Endodermal cell (in vitro differentiated cells): ENCODE measurements around the gene TMEM150A. TPM values are rescaled to one million over a fixed set of nuclear protein-coding genes. Genes with fewer than 3 reads are reported as not detected.
A peak's percentile ranks its signal among the peaks of the same experiment; 100 is the strongest.

Source experiments
- DNase-seq: peaks from one replicate; pipeline ENCODE4 v3.0.0-alpha.2; 2017
- H3K27ac ChIP-seq: 2 replicates; pipeline ENCODE4 v1.5.1; 2013; ENCODE audit warnings: mild to moderate bottlenecking, low read depth, low read length, moderate library complexity
- H3K27me3 ChIP-seq: 2 replicates; pipeline ENCODE4 v1.6.1; 2013; ENCODE audit warnings: mild to moderate bottlenecking, low read length, moderate library complexity; ENCODE audit not compliant: insufficient read depth, control insufficient read depth, poor library complexity, severe bottlenecking
- H3K36me3 ChIP-seq: 2 replicates; pipeline ENCODE4 v1.7.0; 2013; ENCODE audit warnings: mild to moderate bottlenecking, low read length, moderate library complexity; ENCODE audit not compliant: control insufficient read depth, insufficient read depth
- H3K4me1 ChIP-seq: one replicate; pipeline ENCODE4 v1.7.0; 2013; ENCODE audit warnings: low read length; ENCODE audit not compliant: control insufficient read depth, insufficient read depth
- H3K4me3 ChIP-seq: 2 replicates; pipeline ENCODE4 v1.5.1; 2013; ENCODE audit warnings: mild to moderate bottlenecking, low read length, moderate library complexity
- H3K9ac ChIP-seq: 2 replicates; pipeline ENCODE4 v1.6.1; 2013; ENCODE audit warnings: mild to moderate bottlenecking, low read length, moderate library complexity; ENCODE audit not compliant: poor library complexity, severe bottlenecking; ENCODE audit errors: extremely low read depth
- H3K9me3 ChIP-seq: 2 replicates; pipeline ENCODE4 v1.6.1; 2013; ENCODE audit warnings: mild to moderate bottlenecking, low read length, moderate library complexity; ENCODE audit not compliant: control insufficient read depth
- H3K27ac Mint-ChIP-seq: 2 replicates; pipeline ENCODE4 v1.8.0; 2020; ENCODE audit warnings: mixed read lengths
- H3K27me3 Mint-ChIP-seq: 2 replicates; pipeline ENCODE4 v1.8.0; 2021; ENCODE audit warnings: mild to moderate bottlenecking, mixed read lengths; ENCODE audit not compliant: insufficient read depth
- H3K36me3 Mint-ChIP-seq: 2 replicates; pipeline ENCODE4 v1.8.0; 2020; ENCODE audit warnings: low read depth, mixed read lengths
- H3K4me1 Mint-ChIP-seq: 2 replicates; pipeline ENCODE4 v1.8.0; 2020; ENCODE audit warnings: mixed read lengths
- H3K4me3 Mint-ChIP-seq: 2 replicates; pipeline ENCODE4 v1.8.0; 2020; ENCODE audit warnings: mild to moderate bottlenecking, moderate library complexity, mixed read lengths
- H3K9me3 Mint-ChIP-seq: 2 replicates; pipeline ENCODE4 v1.8.0; 2020; ENCODE audit warnings: mild to moderate bottlenecking, mixed read lengths
- CTCF ChIP-seq: fragments of 200-600 bp; sonication (generic); conservative IDR thresholded peaks from 2 replicates; pipeline ENCODE4 v1.5.0; 2021; ENCODE audit warnings: antibody characterized with exemption, mild to moderate bottlenecking
- WGBS, 2 experiments: methylation state at CpG; one replicate each; pipeline versions ENCODE4 v1.1.5 to v1.1.7; 2013; ENCODE audit warnings: missing lambda C conversion rate in 2 of 2, mixed read lengths in 1 of 2; ENCODE audit not compliant: insufficient coverage in 1 of 2, insufficient read length in 1 of 2; 5-methylcytosine and 5-hydroxymethylcytosine counted together
- total RNA-seq, 2 donors: library from RNA; stranded (reverse); fragmentation: NEBNext Ultra II Directional in 1 of 2; extraction: Animal tissue kit (Norgen Biotek cat#: 25700) in 1 of 2; gene quantifications; 2 replicates in 1 of 2; 3 replicates in 1 of 2; pipeline ENCODE4 v1.2.1, GENCODE V29; 2021

TMEM150A gene
- total RNA-seq, 2 donors from 2014 or later, result 23.8 to 32.2 TPM

GRCh38 chr2:85600951-85601770 is 1.3 kb downstream of the TMEM150A start:
- peaks cover 26% of the 10 kb centered on the region for H3K36me3 Mint-ChIP-seq
- H3K4me3 Mint-ChIP-seq, result peak overlapping the region; percentile 84
- no peaks in the 10 kb centered on the region for H3K27me3 Mint-ChIP-seq
- Histone ChIP-seq H3K36me3 (peaks cover 44% of the 10 kb centered on the region), H3K27ac (no peak overlapping the region), H3K4me1 (peaks cover 15% of the 10 kb centered on the region), H3K4me3 (peak overlapping the region; percentile 81), H3K27me3 (no peaks in the 10 kb centered on the region), H3K9me3 (no peaks in the 10 kb centered on the region), H3K9ac (peak overlapping the region; percentile 54)
- DNase-seq, result peak; percentile 35
- H3K9me3 Mint-ChIP-seq, result no peaks in the 10 kb centered on the region
- no peak for TF ChIP-seq CTCF
- H3K4me1 Mint-ChIP-seq, result peaks cover 18% of the 10 kb centered on the region
- 90 to 95% methylated on average over 4 to 6 of the region's 6 CpGs for WGBS, 2 experiments
- H3K27ac Mint-ChIP-seq, result peak overlapping the region; percentile 10

- no peak overlapping the region for H3K27ac Mint-ChIP-seq
- no peaks in the 10 kb centered on the region for H3K27me3 Mint-ChIP-seq
- H3K36me3 Mint-ChIP-seq, result peaks cover 26% of the 10 kb centered on the region
- DNase-seq, result no peak
- Histone ChIP-seq H3K27ac (no peak overlapping the region), H3K4me1 (peaks cover 13% of the 10 kb centered on the region), H3K9me3 (no peaks in the 10 kb centered on the region), H3K9ac (no peak overlapping the region), H3K4me3 (no peak overlapping the region), H3K36me3 (peaks cover 34% of the 10 kb centered on the region), H3K27me3 (no peaks in the 10 kb centered on the region)
- 87 to 93% methylated on average over 3 of the region's 3 CpGs for WGBS, 2 experiments
- H3K4me3 Mint-ChIP-seq, result no peak overlapping the region
- H3K9me3 Mint-ChIP-seq, result no peaks in the 10 kb centered on the region
- H3K4me1 Mint-ChIP-seq, result peaks cover 21% of the 10 kb centered on the region
- TF ChIP-seq CTCF, result no peak
Measured at GRCh38 chr2:85600235-85600575, 2.3 kb downstream of the TMEM150A start.

- H3K36me3 Mint-ChIP-seq, result peaks cover 26% of the 10 kb centered on the region
- H3K27ac Mint-ChIP-seq, result no peak overlapping the region
- no peak overlapping the region for H3K9ac ChIP-seq
- H3K27ac ChIP-seq, result no peak overlapping the region
- TF ChIP-seq CTCF, result no peak
- no peaks in the 10 kb centered on the region for H3K27me3 ChIP-seq
- no peak overlapping the region for H3K4me3 Mint-ChIP-seq
- H3K4me1 Mint-ChIP-seq, result peaks cover 21% of the 10 kb centered on the region
- peaks cover 30% of the 10 kb centered on the region for H3K36me3 ChIP-seq
- H3K9me3 ChIP-seq, result no peaks in the 10 kb centered on the region
- H3K4me1 ChIP-seq, result peaks cover 8% of the 10 kb centered on the region
- no peaks in the 10 kb centered on the region for H3K9me3 Mint-ChIP-seq
- DNase-seq, result peak; percentile 41
- no peaks in the 10 kb centered on the region for H3K27me3 Mint-ChIP-seq
- 89 to 92% methylated on average over 15 to 17 of the region's 17 CpGs for WGBS, 2 experiments
- H3K4me3 ChIP-seq, result no peak overlapping the region
Measured at GRCh38 chr2:85599468-85600234, 2.8 kb downstream of the TMEM150A start.
